ENCODE measurements around the gene TSPEAR. TPM values are rescaled to one million over a fixed set of nuclear protein-coding genes. Genes with fewer than 3 reads are reported as not detected.

TSPEAR gene
- total RNA-seq, 3 donors from 2014 or later (not counting 1 experiment from before 2014, with no cell fraction given) = not detected

GRCh38 chr21:44498280-44499210 is 212.8 kb downstream of the TSPEAR start:
- Mint-ChIP-seq H3K9me3 (no peaks in the 10 kb centered on the region), H3K36me3 (no peaks in the 10 kb centered on the region), H3K27me3 (ENCODE audit: low read depth in 2 of 2) (peaks cover 3 to 15% of the 10 kb centered on the region in 2 donors), H3K27ac (no peak overlapping the region), H3K4me3 (no peak overlapping the region), H3K4me1 (peaks cover 0 to 5% of the 10 kb centered on the region in 2 donors)
- Histone ChIP-seq H3K27ac (ENCODE audit: low read length) (no peak overlapping the region), H3K4me3 (ENCODE audit: low read length) (no peak overlapping the region), H3K9me3 (ENCODE audit: control insufficient read depth, insufficient read depth, low read length) (peaks cover 3% of the 10 kb centered on the region), H3K36me3 (ENCODE audit: control insufficient read depth, insufficient read depth, low read length) (no peaks in the 10 kb centered on the region), H3K27me3 (ENCODE audit: control insufficient read depth, insufficient read depth, low read length) (no peaks in the 10 kb centered on the region), H3K4me1 (ENCODE audit: control insufficient read depth, insufficient read depth, low read length) (no peaks in the 10 kb centered on the region)
- DNase-seq (no peak), ATAC-seq (no peak)
- intact Hi-C loops (cut with micrococcal nuclease) = no loop called here
- 81% methylated on average over 27 of the region's 27 CpGs for WGBS (ENCODE audit: insufficient coverage)
- TF ChIP-seq, protein P1, sequence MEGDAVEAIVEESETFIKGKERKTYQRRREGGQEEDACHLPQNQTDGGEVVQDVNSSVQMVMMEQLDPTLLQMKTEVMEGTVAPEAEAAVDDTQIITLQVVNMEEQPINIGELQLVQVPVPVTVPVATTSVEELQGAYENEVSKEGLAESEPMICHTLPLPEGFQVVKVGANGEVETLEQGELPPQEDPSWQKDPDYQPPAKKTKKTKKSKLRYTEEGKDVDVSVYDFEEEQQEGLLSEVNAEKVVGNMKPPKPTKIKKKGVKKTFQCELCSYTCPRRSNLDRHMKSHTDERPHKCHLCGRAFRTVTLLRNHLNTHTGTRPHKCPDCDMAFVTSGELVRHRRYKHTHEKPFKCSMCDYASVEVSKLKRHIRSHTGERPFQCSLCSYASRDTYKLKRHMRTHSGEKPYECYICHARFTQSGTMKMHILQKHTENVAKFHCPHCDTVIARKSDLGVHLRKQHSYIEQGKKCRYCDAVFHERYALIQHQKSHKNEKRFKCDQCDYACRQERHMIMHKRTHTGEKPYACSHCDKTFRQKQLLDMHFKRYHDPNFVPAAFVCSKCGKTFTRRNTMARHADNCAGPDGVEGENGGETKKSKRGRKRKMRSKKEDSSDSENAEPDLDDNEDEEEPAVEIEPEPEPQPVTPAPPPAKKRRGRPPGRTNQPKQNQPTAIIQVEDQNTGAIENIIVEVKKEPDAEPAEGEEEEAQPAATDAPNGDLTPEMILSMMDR (IDR thresholded peaks at IDR 0.05) = no peak

DNA sequence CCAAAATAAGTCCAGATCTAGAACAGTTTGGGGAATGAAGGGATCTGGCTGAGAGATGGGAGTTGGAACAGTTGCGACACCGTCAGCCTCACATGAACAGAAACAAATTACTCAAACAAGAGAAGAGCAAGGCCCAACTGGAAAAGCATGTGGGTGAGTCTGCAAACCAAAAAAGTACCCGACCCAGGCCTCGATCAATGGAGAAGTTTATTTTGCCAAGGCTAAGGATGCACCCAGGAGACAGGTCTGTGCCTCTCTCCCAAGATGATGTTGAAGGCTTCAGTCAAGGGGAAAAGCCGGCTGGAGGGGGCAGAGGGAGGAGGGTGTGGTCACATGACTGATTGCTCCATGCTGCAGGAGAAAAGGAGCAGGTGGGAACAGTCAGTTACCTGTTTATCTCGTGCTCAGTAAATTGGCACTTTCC is 213.7 kb downstream of the TSPEAR start:
- 79% methylated on average over 6 of the region's 6 CpGs for WGBS (ENCODE audit: insufficient coverage)
- intact Hi-C loops (cut with micrococcal nuclease) = no loop called here

DNA sequence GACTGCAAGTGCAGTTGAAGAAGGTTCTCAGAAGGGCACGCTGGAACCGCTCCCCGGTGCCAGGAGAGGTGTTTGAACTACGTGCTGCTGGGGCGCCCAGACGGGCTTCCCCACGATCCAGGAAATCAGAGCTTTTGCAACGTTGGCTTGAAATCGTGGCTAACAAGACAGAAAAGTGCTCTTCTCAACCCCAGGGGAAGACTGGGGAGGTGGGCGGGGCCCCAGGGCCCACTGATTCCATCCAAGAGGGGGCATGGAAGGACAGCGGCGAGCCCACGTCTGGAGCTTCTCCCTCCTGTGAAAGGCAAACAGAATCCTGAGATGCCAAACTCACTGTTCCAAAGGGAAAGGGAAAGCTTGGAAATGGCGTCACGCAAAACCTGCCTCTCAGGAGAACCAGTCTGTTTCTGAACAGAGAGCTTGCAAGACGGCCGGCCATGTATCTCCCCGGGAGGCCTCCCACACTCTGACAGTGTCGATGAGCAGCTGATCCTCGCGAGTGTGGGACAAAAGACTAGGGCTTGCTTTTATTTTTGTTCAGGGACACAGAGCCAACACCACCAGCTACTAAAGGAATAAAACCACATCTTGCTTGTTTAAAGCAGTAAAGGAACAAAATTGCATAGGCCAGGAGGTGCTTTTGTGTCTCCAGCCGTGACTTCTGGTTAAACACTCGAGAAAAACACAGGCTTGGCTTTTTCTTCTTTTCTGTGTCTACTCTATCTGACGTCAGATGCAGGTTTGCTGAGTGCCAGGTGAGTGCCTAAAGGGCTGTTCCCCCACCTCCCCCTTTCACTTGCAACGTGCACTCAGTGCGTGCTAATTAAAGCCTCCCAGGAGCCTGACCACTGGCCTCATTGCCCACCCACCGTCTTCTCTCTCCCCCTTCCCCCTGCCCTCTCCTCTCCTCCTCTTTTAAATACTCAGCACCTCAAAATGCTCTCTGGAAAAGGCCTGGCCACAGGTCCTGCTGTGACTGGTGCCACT is 214.5 kb downstream of the TSPEAR start:
- DNase-seq (no peak), ATAC-seq (no peak)
- Histone ChIP-seq H3K4me3 (ENCODE audit: low read length) (no peak overlapping the region), H3K27ac (ENCODE audit: low read length) (no peak overlapping the region), H3K9me3 (ENCODE audit: control insufficient read depth, insufficient read depth, low read length) (peaks cover 18% of the 10 kb centered on the region), H3K4me1 (ENCODE audit: control insufficient read depth, insufficient read depth, low read length) (no peaks in the 10 kb centered on the region), H3K36me3 (ENCODE audit: control insufficient read depth, insufficient read depth, low read length) (no peaks in the 10 kb centered on the region), H3K27me3 (ENCODE audit: control insufficient read depth, insufficient read depth, low read length) (no peaks in the 10 kb centered on the region)
- H3K27ac Mint-ChIP-seq = no peak overlapping the region
- intact Hi-C loops (cut with micrococcal nuclease) = no loop called here
- H3K9me3 Mint-ChIP-seq = peaks cover 5 to 7% of the 10 kb centered on the region in 2 donors
- peaks cover 7 to 32% of the 10 kb centered on the region in 2 donors for H3K27me3 Mint-ChIP-seq (ENCODE audit: low read depth in 2 of 2)
- no peak overlapping the region for H3K4me3 Mint-ChIP-seq
- H3K4me1 Mint-ChIP-seq = peaks cover 0 to 9% of the 10 kb centered on the region in 2 donors
- WGBS (ENCODE audit: insufficient coverage) = 73% methylated on average over 27 of the region's 27 CpGs
- TF ChIP-seq, protein P1 (IDR thresholded peaks at IDR 0.05) = no peak
- peaks cover 15% of the 10 kb centered on the region for H3K36me3 Mint-ChIP-seq

More for the DNA sequence above, 213.7 kb downstream of the TSPEAR start:
- Histone ChIP-seq H3K4me3 (ENCODE audit: low read length) (no peak overlapping the region), H3K4me1 (ENCODE audit: control insufficient read depth, insufficient read depth, low read length) (no peaks in the 10 kb centered on the region), H3K36me3 (ENCODE audit: control insufficient read depth, insufficient read depth, low read length) (no peaks in the 10 kb centered on the region), H3K27me3 (ENCODE audit: control insufficient read depth, insufficient read depth, low read length) (no peaks in the 10 kb centered on the region), H3K27ac (ENCODE audit: low read length) (no peak overlapping the region), H3K9me3 (ENCODE audit: control insufficient read depth, insufficient read depth, low read length) (peaks cover 11% of the 10 kb centered on the region)
- H3K27ac Mint-ChIP-seq = no peak overlapping the region
- peaks cover 3 to 23% of the 10 kb centered on the region in 2 donors for H3K27me3 Mint-ChIP-seq (ENCODE audit: low read depth in 2 of 2)
- peaks cover 0 to 5% of the 10 kb centered on the region in 2 donors for H3K4me1 Mint-ChIP-seq
- H3K36me3 Mint-ChIP-seq = peaks cover 8% of the 10 kb centered on the region
- no peak overlapping the region for H3K4me3 Mint-ChIP-seq
- ATAC-seq = no peak
- H3K9me3 Mint-ChIP-seq = peaks cover 3 to 4% of the 10 kb centered on the region in 2 donors
- no peak for DNase-seq
- TF ChIP-seq, protein P1 (IDR thresholded peaks at IDR 0.05) = no peak
